Neutrophil (primary cell): ENCODE results near the gene FBXO10.

Source experiments
- H3K27ac ChIP-seq: fragments of 200-600 bp; sonication (generic); 2 replicates; pipeline ENCODE4 v1.5.1; 2016; ENCODE audit warnings: mild to moderate bottlenecking, moderate library complexity
- H3K27me3 ChIP-seq: fragments of 200-600 bp; sonication (generic); 2 replicates; pipeline ENCODE4 v1.6.0; 2016; ENCODE audit warnings: mild to moderate bottlenecking
- H3K36me3 ChIP-seq: fragments of 200-600 bp; sonication (generic); 2 replicates; pipeline ENCODE4 v1.5.1; 2017
- H3K4me1 ChIP-seq, 2 experiments: fragments of 200-600 bp in 1 of 2; sonication (generic) in 1 of 2; 1 replicate in 1 of 2; 2 replicates in 1 of 2; pipeline versions ENCODE4 v1.5.1 to v1.6.1; 2013 to 2016; ENCODE audit warnings: low read depth in 1 of 2, low read length in 1 of 2, mild to moderate bottlenecking in 1 of 2, moderate library complexity in 1 of 2; ENCODE audit not compliant: control insufficient read depth in 1 of 2, insufficient read depth in 1 of 2
- H3K4me3 ChIP-seq, 2 experiments: fragments of 200-600 bp in 1 of 2; sonication (generic) in 1 of 2; 1 replicate in 1 of 2; 2 replicates in 1 of 2; pipeline ENCODE4 v1.5.1; 2013 to 2016; ENCODE audit warnings: low read depth in 1 of 2, low read length in 1 of 2, mild to moderate bottlenecking in 1 of 2, moderate library complexity in 1 of 2
- H3K9me3 ChIP-seq: fragments of 200-600 bp; sonication (generic); 2 replicates; pipeline ENCODE4 v1.5.1; 2016
- TF ChIP-seq, protein P1 (sequence below): fragments of 200-600 bp; sonication (generic); IDR thresholded peaks from 2 replicates; pipeline ENCODE4 v1.5.1; 2016; ENCODE audit warnings: antibody characterized with exemption

The FBXO10 gene

DNA sequence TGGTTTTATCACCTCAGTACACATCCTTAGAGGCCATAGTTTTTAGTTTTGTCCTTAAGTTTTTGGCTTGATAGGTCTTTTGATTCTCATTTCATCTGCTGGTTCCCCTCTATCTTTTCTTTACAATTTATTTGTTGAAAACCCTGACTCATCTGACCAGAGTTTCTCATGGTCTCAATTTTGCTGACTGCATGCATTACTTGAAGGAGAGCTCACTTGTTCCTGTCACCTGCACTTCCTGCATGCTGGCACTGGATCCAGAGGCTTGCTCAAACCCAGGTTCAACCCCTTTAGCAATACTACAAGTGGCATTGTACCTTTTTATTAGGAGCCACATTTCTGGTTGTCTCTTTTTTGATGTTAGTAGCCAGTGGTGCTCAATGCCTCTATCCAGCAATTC lies 26.7 kb downstream of the FBXO10 start:
- H3K36me3 ChIP-seq = no peaks in the 10 kb centered on the region
- no peak overlapping the region for H3K27ac ChIP-seq
- H3K4me1 ChIP-seq = no peaks in the 10 kb centered on the region
- TF ChIP-seq, protein P1, sequence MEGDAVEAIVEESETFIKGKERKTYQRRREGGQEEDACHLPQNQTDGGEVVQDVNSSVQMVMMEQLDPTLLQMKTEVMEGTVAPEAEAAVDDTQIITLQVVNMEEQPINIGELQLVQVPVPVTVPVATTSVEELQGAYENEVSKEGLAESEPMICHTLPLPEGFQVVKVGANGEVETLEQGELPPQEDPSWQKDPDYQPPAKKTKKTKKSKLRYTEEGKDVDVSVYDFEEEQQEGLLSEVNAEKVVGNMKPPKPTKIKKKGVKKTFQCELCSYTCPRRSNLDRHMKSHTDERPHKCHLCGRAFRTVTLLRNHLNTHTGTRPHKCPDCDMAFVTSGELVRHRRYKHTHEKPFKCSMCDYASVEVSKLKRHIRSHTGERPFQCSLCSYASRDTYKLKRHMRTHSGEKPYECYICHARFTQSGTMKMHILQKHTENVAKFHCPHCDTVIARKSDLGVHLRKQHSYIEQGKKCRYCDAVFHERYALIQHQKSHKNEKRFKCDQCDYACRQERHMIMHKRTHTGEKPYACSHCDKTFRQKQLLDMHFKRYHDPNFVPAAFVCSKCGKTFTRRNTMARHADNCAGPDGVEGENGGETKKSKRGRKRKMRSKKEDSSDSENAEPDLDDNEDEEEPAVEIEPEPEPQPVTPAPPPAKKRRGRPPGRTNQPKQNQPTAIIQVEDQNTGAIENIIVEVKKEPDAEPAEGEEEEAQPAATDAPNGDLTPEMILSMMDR = no peak
- H3K27me3 ChIP-seq = no peaks in the 10 kb centered on the region
- no peaks in the 10 kb centered on the region for H3K9me3 ChIP-seq
- H3K4me3 ChIP-seq = no peak overlapping the region

DNA sequence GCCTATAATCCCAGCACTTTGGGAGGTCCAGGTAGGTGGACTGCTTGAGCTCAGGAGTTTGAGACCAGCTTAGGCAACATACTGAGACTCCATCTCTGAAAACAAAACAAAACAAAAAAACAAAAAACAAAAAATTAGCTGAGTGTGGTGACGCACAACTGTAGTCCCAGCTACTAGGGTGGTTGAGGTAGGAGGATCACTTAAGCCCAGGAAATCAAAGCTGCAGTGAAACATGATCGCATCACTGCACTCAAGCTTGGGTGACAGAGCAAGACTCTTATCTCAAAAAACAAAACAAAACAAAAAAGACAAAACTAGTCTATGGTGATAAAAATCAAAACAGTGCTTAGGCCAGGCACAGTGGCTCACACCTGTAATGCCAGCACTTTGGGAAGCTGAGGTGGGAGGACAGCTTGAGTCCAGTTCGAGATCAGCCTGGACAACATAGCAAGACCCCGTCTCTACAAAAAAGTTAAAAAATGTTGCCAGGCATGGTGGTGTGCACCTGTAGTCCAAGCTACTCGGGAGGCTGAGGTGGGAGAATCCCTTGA lies 28.8 kb downstream of the FBXO10 start:
- H3K27me3 ChIP-seq = no peaks in the 10 kb centered on the region

DNA sequence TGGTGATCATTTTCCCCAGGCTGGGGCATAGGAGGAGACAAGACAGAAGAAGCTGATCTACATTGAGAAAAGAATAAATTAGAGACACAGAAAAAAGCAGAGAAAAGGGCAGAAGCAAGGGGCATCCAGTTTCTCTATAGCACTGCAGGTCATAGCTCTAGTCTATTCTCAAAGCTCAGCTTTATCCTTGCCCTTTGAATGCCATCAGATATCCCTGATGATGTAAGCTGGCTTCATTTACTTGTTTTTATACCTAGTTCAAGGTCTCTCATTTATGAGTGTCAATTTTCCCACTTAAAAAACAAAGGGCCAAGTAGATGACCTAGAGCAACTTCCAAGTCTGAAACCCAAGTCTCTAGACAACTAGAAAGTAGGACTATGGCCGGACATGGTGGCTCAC lies 32.7 kb downstream of the FBXO10 start:
- TF ChIP-seq, protein P1 = no peak
- Histone ChIP-seq H3K27ac (no peak overlapping the region), H3K4me3 (no peak overlapping the region), H3K27me3 (no peaks in the 10 kb centered on the region), H3K36me3 (no peaks in the 10 kb centered on the region), H3K4me1 (no peaks in the 10 kb centered on the region), H3K9me3 (no peaks in the 10 kb centered on the region)

More for the DNA sequence above, 28.8 kb downstream of the FBXO10 start:
- Histone ChIP-seq H3K4me1 (no peaks in the 10 kb centered on the region), H3K4me3 (no peak overlapping the region), H3K27ac (no peak overlapping the region), H3K9me3 (no peaks in the 10 kb centered on the region), H3K36me3 (no peaks in the 10 kb centered on the region)
- TF ChIP-seq, protein P1 = no peak

DNA sequence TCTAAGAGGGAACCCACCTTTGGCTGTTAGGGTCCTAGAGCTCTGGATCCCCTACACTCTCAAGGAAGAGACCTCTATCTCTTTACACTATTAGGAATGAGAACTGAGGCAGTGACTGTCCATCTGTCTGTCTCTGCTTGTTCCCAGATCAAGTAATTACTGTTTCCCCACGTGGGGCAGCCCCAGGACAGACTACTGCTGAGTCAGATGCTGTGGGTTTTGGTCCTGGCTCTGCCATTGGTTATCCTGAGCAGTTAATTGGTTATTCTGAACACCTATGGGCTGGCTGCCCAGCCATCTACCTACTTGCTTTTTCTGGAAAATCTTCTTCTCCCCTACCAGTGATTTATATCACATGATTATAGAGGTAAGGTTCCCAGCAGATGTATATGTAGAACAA lies 33.3 kb downstream of the FBXO10 start:
- Histone ChIP-seq H3K9me3 (no peaks in the 10 kb centered on the region), H3K36me3 (no peaks in the 10 kb centered on the region), H3K4me3 (no peak overlapping the region), H3K4me1 (no peaks in the 10 kb centered on the region), H3K27ac (no peak overlapping the region), H3K27me3 (no peaks in the 10 kb centered on the region)
- TF ChIP-seq, protein P1 = no peak

DNA sequence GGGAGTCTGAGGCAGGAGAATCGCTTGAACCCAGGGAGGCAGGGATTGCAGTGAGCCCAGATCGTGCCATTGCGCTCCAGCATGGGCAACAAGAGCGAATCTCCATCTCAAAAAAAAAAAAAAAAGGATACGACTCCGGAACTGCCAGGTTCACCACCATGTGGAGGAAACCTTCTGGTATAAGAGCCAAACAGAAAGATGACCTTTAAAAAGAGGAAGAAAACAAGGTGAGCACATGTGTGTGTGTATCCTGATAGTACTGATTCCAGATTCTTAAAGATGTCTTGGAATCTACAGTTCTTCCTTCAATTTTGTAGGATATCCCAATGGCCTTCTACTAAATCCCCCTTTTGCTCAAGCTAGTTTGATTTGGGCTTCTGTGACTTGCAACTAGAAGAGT lies 33.7 kb downstream of the FBXO10 start:
- TF ChIP-seq, protein P1 = no peak
- H3K27me3 ChIP-seq = no peaks in the 10 kb centered on the region
- H3K4me3 ChIP-seq = no peak overlapping the region
- H3K36me3 ChIP-seq = no peaks in the 10 kb centered on the region
- H3K9me3 ChIP-seq = no peaks in the 10 kb centered on the region
- H3K4me1 ChIP-seq = no peaks in the 10 kb centered on the region
- H3K27ac ChIP-seq = no peak overlapping the region

DNA sequence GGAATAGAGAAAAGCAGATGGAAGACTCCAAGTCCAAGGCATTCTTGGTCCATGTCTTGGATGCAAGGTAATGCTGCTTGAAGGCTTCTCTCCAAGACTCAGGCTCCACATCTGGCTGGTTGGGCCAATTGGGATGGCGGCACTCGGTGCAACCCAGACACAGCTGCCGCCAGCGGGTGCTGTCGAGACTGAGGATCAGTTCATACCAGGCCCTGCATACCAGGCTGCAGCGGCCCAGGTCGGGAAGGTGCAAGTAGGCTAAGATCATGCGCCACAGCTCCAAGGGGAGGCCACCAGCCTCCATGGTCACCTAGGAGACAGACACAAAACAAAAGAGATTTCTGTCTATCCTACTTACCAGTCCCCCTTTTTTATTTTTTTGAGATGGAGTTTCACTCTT lies 34.7 kb downstream of the FBXO10 start:
- no peak overlapping the region for H3K27ac ChIP-seq
- TF ChIP-seq, protein P1 = no peak

More for the DNA sequence above, 34.7 kb downstream of the FBXO10 start:
- Histone ChIP-seq H3K9me3 (no peaks in the 10 kb centered on the region), H3K27me3 (no peaks in the 10 kb centered on the region), H3K4me1 (no peaks in the 10 kb centered on the region), H3K36me3 (no peaks in the 10 kb centered on the region), H3K4me3 (no peak overlapping the region)
